ENCODE data around the gene ZSWIM4. TPM values are rescaled to one million over a fixed set of nuclear protein-coding genes. Genes with fewer than 3 reads are reported as not detected.
"Not testable (repeated sequence)": the region's sequence is repeated elsewhere in the genome, so short reads cannot be mapped to it uniquely, and the experiment has no call there.

ZSWIM4 gene
- total and polyA plus RNA-seq, 9 donors = 1.2 to 7.9 (median 4.3) TPM

- Histone ChIP-seq H3K4me1 (ENCODE audit: insufficient read depth) (peaks cover 11% of the 10 kb centered on the region), H3K27ac (peak overlapping the region; percentile 86 to 89), H3K27me3 (no peaks in the 10 kb centered on the region), H3K9me3 (no peaks in the 10 kb centered on the region), H3K36me3 (no peaks in the 10 kb centered on the region), H3K4me3 (peak overlapping the region; percentile 33)
- WGBS, 3 donors = 14 to 18% (median 18%) methylated on average over 47 to 66 of the region's 66 CpGs
- DNase-seq = peak; percentile 84 to 96 (median 92)
- intact Hi-C loops (cut with DNase I) = loop anchor here in 2 of 4 donors (10.0 kb wide), 2 partner anchors 55 to 1065 kb away; partner anchors contain the start of gene ZSWIM4 (in 1 of the 2)
- TF ChIP-seq CTCF (IDR thresholded peaks at IDR 0.05) (no peak), EP300 (IDR thresholded peaks at IDR 0.05) (peak; percentile 6), POLR2A (IDR thresholded peaks at IDR 0.05) (peak; percentile 31)
Observed at GRCh38 chr19:13849991-13850909, 55.0 kb downstream of the ZSWIM4 start.

- no peaks in the 10 kb centered on the region for H3K9me3 ChIP-seq
- TF ChIP-seq CTCF (IDR thresholded peaks at IDR 0.05) = peak in 1 of 3 donors; percentile 4
- TF ChIP-seq POLR2A (IDR thresholded peaks at IDR 0.05) = no peak
- H3K27me3 ChIP-seq = no peaks in the 10 kb centered on the region
- peak overlapping the region; percentile 86 to 89 for H3K27ac ChIP-seq
- H3K4me3 ChIP-seq = peak overlapping the region; percentile 33
- intact Hi-C loops (cut with DNase I) = no loop called here
- WGBS, 3 donors = 35 to 37% (median 35%) methylated on average over 23 to 26 of the region's 26 CpGs
- peaks cover 11% of the 10 kb centered on the region for H3K4me1 ChIP-seq (ENCODE audit: insufficient read depth)
- H3K36me3 ChIP-seq = no peaks in the 10 kb centered on the region
- DNase-seq = peak; percentile 87 to 95 (median 90)
Observed at GRCh38 chr19:13850910-13851733, 55.9 kb downstream of the ZSWIM4 start.

- H3K4me3 ChIP-seq; H3K4me1 ChIP-seq (ENCODE audit: insufficient read depth); H3K9me3 ChIP-seq; H3K36me3 ChIP-seq; intact Hi-C loops (cut with DNase I); H3K27me3 ChIP-seq; DNase-seq: not testable (repeated sequence)
- 74 to 93% (median 83%) methylated on average over 5 of the region's 5 CpGs for WGBS, 3 donors
- H3K27ac ChIP-seq = peak overlapping the region; percentile 86 to 89
Observed at GRCh38 chr19:13851734-13852114, 56.5 kb downstream of the ZSWIM4 start.

GRCh38 chr19:13852171-13852707 lies 57.0 kb downstream of the ZSWIM4 start:
- DNase-seq; H3K27me3 ChIP-seq; H3K4me3 ChIP-seq; intact Hi-C loops (cut with DNase I); H3K4me1 ChIP-seq (ENCODE audit: insufficient read depth); H3K9me3 ChIP-seq; H3K36me3 ChIP-seq: not testable (repeated sequence)
- WGBS, 3 donors = 79 to 84% (median 81%) methylated on average over 12 of the region's 12 CpGs
- peak overlapping the region in 1 of 2 donors; percentile 86 for H3K27ac ChIP-seq

- intact Hi-C loops (cut with DNase I) = no loop called here
- no peak for DNase-seq
- WGBS, 3 donors = 37 to 47% (median 37%) methylated on average over 2 of the region's 2 CpGs
Observed at GRCh38 chr19:13856497-13856896, 61.3 kb downstream of the ZSWIM4 start.

More at GRCh38 chr19:13856497-13856896, 61.3 kb downstream of the ZSWIM4 start:
- Histone ChIP-seq H3K9me3 (no peaks in the 10 kb centered on the region), H3K36me3 (no peaks in the 10 kb centered on the region), H3K4me3 (no peak overlapping the region), H3K27me3 (no peaks in the 10 kb centered on the region), H3K27ac (no peak overlapping the region), H3K4me1 (ENCODE audit: insufficient read depth) (no peaks in the 10 kb centered on the region)
- TF ChIP-seq POLR2A (IDR thresholded peaks at IDR 0.05) (no peak), CTCF (IDR thresholded peaks at IDR 0.05) (no peak), EP300 (IDR thresholded peaks at IDR 0.05) (no peak)

Data from ovary (tissue), 9 donors.